HL-60 (cell line): Measurements from ENCODE around the gene EIF4G3.

Experiments
- CTCF ChIP-seq: IDR thresholded peaks from one replicate; pipeline ENCODE4 v1.5.1; 2011; ENCODE audit warnings: low read length, control low read depth, inconsistent platforms; ENCODE audit not compliant: insufficient read depth
- POLR2AphosphoS5 ChIP-seq: IDR thresholded peaks from 2 replicates; pipeline ENCODE4 v1.6.1; 2012; ENCODE audit warnings: low read depth
- SPI1 ChIP-seq: IDR thresholded peaks from 2 replicates; pipeline ENCODE4 v1.6.1; 2012; ENCODE audit warnings: low read depth, mild to moderate bottlenecking, borderline replicate concordance
- TF ChIP-seq, protein P1 (sequence below): IDR thresholded peaks from 2 replicates; pipeline ENCODE4 v1.6.1; 2012; ENCODE audit warnings: low read depth; ENCODE audit not compliant: insufficient replicate concordance

GRCh38 chr1:20865001-20865400 lies 311.7 kb downstream of the EIF4G3 start:
- no peak for TF ChIP-seq CTCF
- TF ChIP-seq, protein P1, sequence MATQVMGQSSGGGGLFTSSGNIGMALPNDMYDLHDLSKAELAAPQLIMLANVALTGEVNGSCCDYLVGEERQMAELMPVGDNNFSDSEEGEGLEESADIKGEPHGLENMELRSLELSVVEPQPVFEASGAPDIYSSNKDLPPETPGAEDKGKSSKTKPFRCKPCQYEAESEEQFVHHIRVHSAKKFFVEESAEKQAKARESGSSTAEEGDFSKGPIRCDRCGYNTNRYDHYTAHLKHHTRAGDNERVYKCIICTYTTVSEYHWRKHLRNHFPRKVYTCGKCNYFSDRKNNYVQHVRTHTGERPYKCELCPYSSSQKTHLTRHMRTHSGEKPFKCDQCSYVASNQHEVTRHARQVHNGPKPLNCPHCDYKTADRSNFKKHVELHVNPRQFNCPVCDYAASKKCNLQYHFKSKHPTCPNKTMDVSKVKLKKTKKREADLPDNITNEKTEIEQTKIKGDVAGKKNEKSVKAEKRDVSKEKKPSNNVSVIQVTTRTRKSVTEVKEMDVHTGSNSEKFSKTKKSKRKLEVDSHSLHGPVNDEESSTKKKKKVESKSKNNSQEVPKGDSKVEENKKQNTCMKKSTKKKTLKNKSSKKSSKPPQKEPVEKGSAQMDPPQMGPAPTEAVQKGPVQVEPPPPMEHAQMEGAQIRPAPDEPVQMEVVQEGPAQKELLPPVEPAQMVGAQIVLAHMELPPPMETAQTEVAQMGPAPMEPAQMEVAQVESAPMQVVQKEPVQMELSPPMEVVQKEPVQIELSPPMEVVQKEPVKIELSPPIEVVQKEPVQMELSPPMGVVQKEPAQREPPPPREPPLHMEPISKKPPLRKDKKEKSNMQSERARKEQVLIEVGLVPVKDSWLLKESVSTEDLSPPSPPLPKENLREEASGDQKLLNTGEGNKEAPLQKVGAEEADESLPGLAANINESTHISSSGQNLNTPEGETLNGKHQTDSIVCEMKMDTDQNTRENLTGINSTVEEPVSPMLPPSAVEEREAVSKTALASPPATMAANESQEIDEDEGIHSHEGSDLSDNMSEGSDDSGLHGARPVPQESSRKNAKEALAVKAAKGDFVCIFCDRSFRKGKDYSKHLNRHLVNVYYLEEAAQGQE = no peak
- no peak for TF ChIP-seq POLR2AphosphoS5
- no peak for TF ChIP-seq SPI1
